Thyroid gland (tissue), 4 donors: Measurements from ENCODE around the gene SLC2A9.

Source experiments
- CTCF ChIP-seq, 6 experiments: fragments of 200-600 bp in 3 of 6; fragments of 450-650 bp in 3 of 6; sonication (generic) in 3 of 6; IDR thresholded peaks; one replicate each; pipeline ENCODE4 v1.5.1; 2016 to 2019; ENCODE audit warnings: antibody characterized with exemption in 6 of 6, mild to moderate bottlenecking in 2 of 6, inconsistent platforms in 1 of 6, moderate library complexity in 1 of 6
- POLR2A ChIP-seq, 2 donors: fragments of 450-650 bp; IDR thresholded peaks; one replicate each; pipeline ENCODE4 v1.6.1; 2017; ENCODE audit warnings: antibody characterized with exemption in 2 of 2, mild to moderate bottlenecking in 2 of 2, moderate library complexity in 1 of 2

GRCh38 chr4:9808077-9808476 is 213.2 kb downstream of the SLC2A9 start:
- TF ChIP-seq CTCF (IDR thresholded peaks at IDR 0.05) (no peak), POLR2A (IDR thresholded peaks at IDR 0.05) (no peak)
